Adrenal gland (tissue), 12 donors: ENCODE measurements around the gene SPAG16. TPM values are rescaled to one million over a fixed set of nuclear protein-coding genes. Genes with fewer than 3 reads are reported as not detected.

ENCODE experiments used
- DNase-seq, 7 donors: peaks; one replicate each; pipeline ENCODE4 v3.0.0-alpha.2; 2019 to 2020
- H3K27ac ChIP-seq, 5 donors: fragments of 200-600 bp; sonication (generic) in 4 of 5; 1 replicate in 3 of 5; 2 replicates in 2 of 5; pipeline versions ENCODE4 v1.5.1 to v1.8.0; 2016 to 2020; ENCODE audit warnings: mild to moderate bottlenecking in 1 of 5
- H3K27me3 ChIP-seq: fragments of 200-600 bp; 2 replicates; pipeline ENCODE4 v1.8.0; 2021
- H3K36me3 ChIP-seq, 2 donors: fragments of 200-600 bp; replicated peaks in 1 of 2; 1 replicate in 1 of 2; 2 replicates in 1 of 2; pipeline versions ENCODE4 v1.5.1 to v1.8.0; 2018 to 2022
- H3K4me1 ChIP-seq, 2 donors: fragments of 200-600 bp; replicated peaks in 1 of 2; 1 replicate in 1 of 2; 2 replicates in 1 of 2; pipeline versions ENCODE4 v1.5.1 to v1.8.0; 2018 to 2021
- H3K4me3 ChIP-seq, 4 donors: fragments of 200-600 bp; sonication (generic) in 3 of 4; one replicate each; pipeline ENCODE4 v1.5.1; 2016 to 2018
- H3K9me3 ChIP-seq, 3 donors: fragments of 200-600 bp; sonication (generic) in 1 of 3; replicated peaks in 1 of 3; 1 replicate in 2 of 3; 2 replicates in 1 of 3; pipeline versions ENCODE4 v1.5.1 to v1.8.0; 2016 to 2021
- POLR2A ChIP-seq, 2 donors: fragments of 450-650 bp; IDR thresholded peaks; one replicate each; pipeline ENCODE4 v1.6.1; 2017; ENCODE audit warnings: antibody characterized with exemption in 2 of 2, mild to moderate bottlenecking in 2 of 2, moderate library complexity in 1 of 2
- WGBS, 4 donors: extraction: QIAGEN DNeasy Blood & Tissue Kit in 2 of 4; methylation state at CpG; one replicate each; pipeline versions ENCODE4 v1.1.5 to v1.1.7; 2013 to 2017; 5-methylcytosine and 5-hydroxymethylcytosine counted together
- intact Hi-C, 2 donors: fragments of 100-400 bp; cut with DNase I; formaldehyde crosslinking; loops; one replicate each; pipeline versions ENCODE4 v1.14.1 to v1.15.0; 2022 to 2023
- polyA plus RNA-seq, 3 donors: library from polyadenylated mRNA; stranded (reverse); fragments of 200-250 nt in 2 of 3; fragments of 350-450 nt in 1 of 3; fragmentation: Illumina TruSeq in 1 of 3; extraction: RNeasy Lipid Tissue Mini Kit (QIAGEN cat#74804) in 1 of 3; gene quantifications; one replicate each; pipeline ENCODE4 v1.2.3, GENCODE V29; 2013 to 2014
- total RNA-seq, 9 donors: library from RNA; depleted of rRNA in 4 of 9; stranded (reverse); fragments of >200 nt in 4 of 9; fragments of 120-200 nt in 1 of 9; fragmentation: NEBNext Ultra II Directional in 1 of 9; extraction: Animal tissue kit (Norgen Biotek cat#: 25700) in 1 of 9; gene quantifications; one replicate each; pipeline versions ENCODE4 v1.1.0 to v1.2.4, GENCODE V29; 2013 to 2023
- TF ChIP-seq, protein P1 (sequence below), 6 experiments: fragments of 450-650 bp in 4 of 6; fragments of 200-600 bp in 2 of 6; sonication (generic) in 1 of 6; IDR thresholded peaks; 1 replicate in 5 of 6; 2 replicates in 1 of 6; pipeline versions ENCODE4 v1.5.1 to v1.8.0; 2016 to 2021; ENCODE audit warnings: antibody characterized with exemption in 6 of 6, mild to moderate bottlenecking in 2 of 6, moderate library complexity in 1 of 6
- donor health status: healthy with polysubstance abuse.
- donor health status: Bipolar disorder and iron deficiency.
- donor health status: DM: yes; HTN: yes; CAD: no.
- donor health status: DM: no; HTN: no; CAD: no.
- donor health status: DM: no; HTN: no; CAD: no.
- donor health status: DM: yes; HTN: yes; CAD: no.

SPAG16 gene
- total and polyA plus RNA-seq, 12 donors: 12.4 to 45.3 (median 21.8) TPM

DNA sequence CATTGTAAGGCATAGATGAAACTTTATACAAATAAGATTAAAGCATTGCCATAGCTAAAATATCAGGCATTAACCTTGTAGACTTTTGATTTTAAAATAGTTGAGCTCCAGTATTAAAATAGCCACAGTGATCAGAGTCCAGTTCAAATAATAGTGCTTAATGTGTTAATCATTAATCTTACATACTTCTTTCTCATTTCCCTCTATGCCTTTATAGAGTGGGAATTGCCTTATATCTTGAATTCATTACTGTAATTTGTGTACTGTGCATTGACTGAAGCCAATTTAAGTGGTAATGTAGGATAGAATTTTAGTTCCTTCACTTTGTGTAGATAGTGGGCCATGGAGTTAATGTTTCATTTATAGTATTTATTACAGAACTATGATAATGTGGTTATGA is 577.4 kb downstream of the SPAG16 start:
- Histone ChIP-seq H3K4me3 (no peak overlapping the region), H3K9me3 (no peaks in the 10 kb centered on the region)
- TF ChIP-seq POLR2A (IDR thresholded peaks at IDR 0.05): no peak
- TF ChIP-seq, protein P1, sequence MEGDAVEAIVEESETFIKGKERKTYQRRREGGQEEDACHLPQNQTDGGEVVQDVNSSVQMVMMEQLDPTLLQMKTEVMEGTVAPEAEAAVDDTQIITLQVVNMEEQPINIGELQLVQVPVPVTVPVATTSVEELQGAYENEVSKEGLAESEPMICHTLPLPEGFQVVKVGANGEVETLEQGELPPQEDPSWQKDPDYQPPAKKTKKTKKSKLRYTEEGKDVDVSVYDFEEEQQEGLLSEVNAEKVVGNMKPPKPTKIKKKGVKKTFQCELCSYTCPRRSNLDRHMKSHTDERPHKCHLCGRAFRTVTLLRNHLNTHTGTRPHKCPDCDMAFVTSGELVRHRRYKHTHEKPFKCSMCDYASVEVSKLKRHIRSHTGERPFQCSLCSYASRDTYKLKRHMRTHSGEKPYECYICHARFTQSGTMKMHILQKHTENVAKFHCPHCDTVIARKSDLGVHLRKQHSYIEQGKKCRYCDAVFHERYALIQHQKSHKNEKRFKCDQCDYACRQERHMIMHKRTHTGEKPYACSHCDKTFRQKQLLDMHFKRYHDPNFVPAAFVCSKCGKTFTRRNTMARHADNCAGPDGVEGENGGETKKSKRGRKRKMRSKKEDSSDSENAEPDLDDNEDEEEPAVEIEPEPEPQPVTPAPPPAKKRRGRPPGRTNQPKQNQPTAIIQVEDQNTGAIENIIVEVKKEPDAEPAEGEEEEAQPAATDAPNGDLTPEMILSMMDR (IDR thresholded peaks at IDR 0.05): no peak

DNA sequence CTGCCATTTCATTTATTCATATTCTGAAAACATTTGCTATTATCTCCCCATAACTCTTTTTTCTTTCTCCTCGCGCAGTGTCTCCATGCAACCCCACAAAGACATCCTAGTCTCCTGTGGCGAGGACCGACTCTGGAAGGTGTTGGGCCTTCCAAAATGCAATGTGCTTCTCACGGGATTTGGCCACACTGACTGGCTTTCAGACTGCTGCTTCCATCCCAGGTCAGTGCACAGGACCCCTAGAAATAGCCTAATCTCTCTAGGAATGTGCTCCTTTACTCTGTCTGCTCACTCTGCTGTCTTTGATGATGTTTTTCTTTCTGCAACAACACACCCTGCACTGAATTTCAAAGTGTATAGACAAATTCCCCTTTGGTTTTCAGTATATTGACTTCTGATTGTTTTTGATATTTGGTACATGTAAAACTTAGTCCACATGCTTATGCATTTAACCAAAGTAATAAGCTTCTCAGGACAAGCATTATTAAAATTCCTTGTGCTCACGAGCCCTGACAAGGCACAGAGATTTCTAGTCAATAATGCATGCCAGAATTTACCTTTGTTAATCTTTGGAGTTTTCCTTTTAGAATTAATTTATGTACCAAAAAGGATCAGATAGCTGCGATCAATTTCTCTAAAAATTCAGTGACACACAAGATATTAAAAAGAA is 578.3 kb downstream of the SPAG16 start:
- 81 to 88% (median 84%) methylated on average over 7 of the region's 7 CpGs for WGBS, 4 donors
- H3K4me1 ChIP-seq: no peaks in the 10 kb centered on the region
- no peak overlapping the region for H3K4me3 ChIP-seq
- H3K27me3 ChIP-seq: no peaks in the 10 kb centered on the region
- no peaks in the 10 kb centered on the region for H3K36me3 ChIP-seq
- no peaks in the 10 kb centered on the region for H3K9me3 ChIP-seq
- DNase-seq: no peak
- H3K27ac ChIP-seq: no peak overlapping the region
- no peak for TF ChIP-seq POLR2A (IDR thresholded peaks at IDR 0.05)
- TF ChIP-seq, protein P1 (IDR thresholded peaks at IDR 0.05): no peak
- intact Hi-C loops: no loop called here

More for the DNA sequence above, 577.4 kb downstream of the SPAG16 start:
- H3K27ac ChIP-seq: no peak overlapping the region
- DNase-seq: no peak
- H3K27me3 ChIP-seq: no peaks in the 10 kb centered on the region
- H3K36me3 ChIP-seq: no peaks in the 10 kb centered on the region
- no peaks in the 10 kb centered on the region for H3K4me1 ChIP-seq
- intact Hi-C loops: no loop called here

DNA sequence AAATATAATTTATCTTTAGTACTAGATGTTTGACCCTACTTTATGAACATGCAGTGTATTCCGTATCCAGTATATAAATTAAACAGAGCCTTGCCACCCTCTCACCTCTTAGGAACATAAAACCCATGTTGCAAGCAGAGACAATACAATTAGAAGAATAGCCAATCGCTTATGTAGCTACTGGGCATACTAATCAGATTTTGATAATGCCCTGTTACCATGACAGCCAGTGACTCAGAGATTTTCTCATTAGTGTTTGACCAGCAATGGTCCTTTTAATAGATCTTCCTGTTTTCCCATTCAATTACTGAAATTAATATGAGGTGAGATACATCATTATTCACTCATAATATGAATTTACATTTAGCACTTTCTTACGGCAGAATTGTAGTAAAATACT is 579.3 kb downstream of the SPAG16 start:
- no peak for TF ChIP-seq POLR2A (IDR thresholded peaks at IDR 0.05)
- TF ChIP-seq, protein P1 (IDR thresholded peaks at IDR 0.05): no peak
- no peaks in the 10 kb centered on the region for H3K36me3 ChIP-seq
- 52 to 79% (median 66%) methylated on average over 3 of the region's 3 CpGs for WGBS, 4 donors
- H3K4me3 ChIP-seq: no peak overlapping the region
- no peaks in the 10 kb centered on the region for H3K9me3 ChIP-seq
- no peaks in the 10 kb centered on the region for H3K27me3 ChIP-seq
- H3K27ac ChIP-seq: no peak overlapping the region
- no peaks in the 10 kb centered on the region for H3K4me1 ChIP-seq
- no peak for DNase-seq
- intact Hi-C loops: no loop called here

DNA sequence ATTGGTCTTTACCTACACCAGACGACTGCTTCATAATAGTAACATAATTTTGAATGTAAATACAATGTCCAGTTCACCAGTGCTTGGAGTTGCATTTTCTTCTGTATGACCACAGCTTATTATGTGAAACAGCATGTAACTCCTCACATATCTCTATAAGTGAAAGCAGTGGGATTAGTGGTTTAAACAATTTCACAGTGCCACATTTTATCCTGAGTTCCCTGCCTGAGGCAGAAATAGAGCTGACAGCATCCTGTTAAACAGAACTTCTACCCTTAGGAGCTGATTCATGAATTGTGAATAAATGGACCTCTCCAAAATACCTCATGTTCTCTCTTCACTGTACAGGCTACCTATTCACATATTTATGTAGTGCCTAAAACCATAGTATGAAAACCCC is 584.3 kb downstream of the SPAG16 start:
- Histone ChIP-seq H3K9me3 (no peaks in the 10 kb centered on the region), H3K4me3 (no peak overlapping the region), H3K27ac (no peak overlapping the region), H3K36me3 (no peaks in the 10 kb centered on the region), H3K27me3 (no peaks in the 10 kb centered on the region), H3K4me1 (no peaks in the 10 kb centered on the region)
- no peak for DNase-seq
- intact Hi-C loops: no loop called here
- no peak for TF ChIP-seq POLR2A (IDR thresholded peaks at IDR 0.05)
- TF ChIP-seq, protein P1 (IDR thresholded peaks at IDR 0.05): no peak
- 0 to 69% (median 14%) methylated on average over 1 of the region's 1 CpG for WGBS, 4 donors
